OCI-LY3 (cell line): Measurements from ENCODE around the gene EXOC4.

Source experiments
- CTCF ChIP-seq: fragments of 200-600, 300-600 bp; sonication (generic); IDR thresholded peaks from 2 replicates; pipeline ENCODE4 v1.5.1; 2014; ENCODE audit warnings: antibody characterized with exemption, low read length, low read depth
- EZH2phosphoT487 ChIP-seq: fragments of 200-600 bp; shearing (Covaris generic); IDR thresholded peaks from 2 replicates; pipeline ENCODE4 v1.6.1; 2018; ENCODE audit warnings: antibody characterized with exemption, mixed run types, low read depth

DNA sequence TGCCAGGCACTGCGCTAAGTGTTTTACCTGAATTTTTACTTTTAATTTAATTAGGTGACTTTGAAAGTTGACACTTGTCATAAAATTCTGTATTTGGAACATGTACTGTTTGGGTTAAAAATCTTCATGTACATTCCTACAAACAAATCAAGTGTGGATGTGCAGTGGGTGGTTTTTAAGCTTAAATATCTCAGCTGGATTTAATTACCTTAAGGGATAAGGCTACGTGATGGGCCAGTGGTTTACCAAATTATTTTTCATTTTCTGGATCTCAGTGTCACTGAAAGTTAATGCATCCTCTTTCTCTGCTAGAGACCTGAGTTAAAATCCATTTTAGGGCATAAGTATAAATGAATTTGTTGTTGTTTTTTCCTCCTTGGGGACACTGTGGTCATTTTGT is 51.1 kb downstream of the EXOC4 start:
- TF ChIP-seq CTCF (no peak), EZH2phosphoT487 (no peak)
